ENCODE results near the gene TSHZ2.

The TSHZ2 gene

DNA sequence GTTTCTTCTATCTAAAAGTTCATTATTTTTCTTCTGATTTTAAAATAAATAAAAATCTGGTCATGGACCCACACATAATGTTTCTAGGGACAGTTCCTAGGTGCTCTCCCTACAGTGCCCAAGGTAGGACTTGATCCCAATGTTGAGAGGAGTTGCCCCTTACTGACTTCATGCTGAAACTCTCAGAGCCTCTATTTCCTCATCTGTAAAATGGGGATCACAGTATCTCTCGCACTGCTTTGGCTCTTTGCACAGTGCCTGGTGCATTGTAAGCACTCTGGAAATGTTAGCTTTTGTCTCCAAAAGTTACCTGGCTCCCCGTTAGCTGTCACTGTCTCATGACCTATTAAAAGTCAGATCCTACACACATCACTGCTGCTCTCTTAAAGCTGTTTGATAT, 205.5 kb downstream of the TSHZ2 start:
- no peaks in the 10 kb centered on the region for H3K4me1 ChIP-seq (ENCODE audit: control insufficient read depth in 5 of 5, insufficient read depth in 5 of 5, low read length in 5 of 5)
- H3K9ac ChIP-seq (ENCODE audit: low read length in 5 of 5): no peak overlapping the region
- H3K4me3 ChIP-seq (ENCODE audit: low read depth in 1 of 5, low read length in 5 of 5): no peak overlapping the region
- no peak overlapping the region for H3K27ac ChIP-seq (ENCODE audit: low read depth, low read length)
- H3K36me3 ChIP-seq (ENCODE audit: control insufficient read depth in 5 of 5, insufficient read depth in 5 of 5, low read length in 5 of 5): peaks cover 0 to 5% (median 0%) of the 10 kb centered on the region in 5 donors
- no peaks in the 10 kb centered on the region for H3K27me3 ChIP-seq (ENCODE audit: control insufficient read depth in 5 of 5, insufficient read depth in 4 of 5, low read length in 5 of 5)
- no peaks in the 10 kb centered on the region for H3K9me3 ChIP-seq (ENCODE audit: control insufficient read depth in 5 of 5, low read length in 5 of 5)

DNA sequence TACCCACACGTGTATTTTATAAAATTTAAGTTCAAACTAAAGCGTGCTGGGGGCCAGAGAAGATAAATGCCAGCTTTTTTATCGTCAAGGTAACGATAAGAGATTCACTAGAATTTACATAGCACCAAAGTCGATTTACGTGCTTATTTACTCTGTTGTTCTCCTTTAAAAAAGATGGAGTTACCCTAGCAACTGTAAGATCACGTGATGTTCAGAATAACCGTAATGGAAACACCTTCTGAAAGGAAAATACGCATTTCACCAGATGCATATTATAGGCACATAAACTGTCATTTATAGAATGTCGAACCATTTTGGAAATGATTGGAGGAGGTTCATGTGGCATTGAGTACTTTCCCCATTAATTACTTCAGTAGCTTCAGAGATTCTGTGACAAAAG, 207.6 kb downstream of the TSHZ2 start:
- Histone ChIP-seq H3K36me3 (ENCODE audit: control insufficient read depth in 5 of 5, insufficient read depth in 5 of 5, low read length in 5 of 5) (peaks cover 0 to 5% (median 0%) of the 10 kb centered on the region in 5 donors), H3K9me3 (ENCODE audit: control insufficient read depth in 5 of 5, low read length in 5 of 5) (no peaks in the 10 kb centered on the region), H3K4me3 (ENCODE audit: low read depth in 1 of 5, low read length in 5 of 5) (no peak overlapping the region), H3K9ac (ENCODE audit: low read length in 5 of 5) (no peak overlapping the region), H3K27me3 (ENCODE audit: control insufficient read depth in 5 of 5, insufficient read depth in 4 of 5, low read length in 5 of 5) (no peaks in the 10 kb centered on the region), H3K4me1 (ENCODE audit: control insufficient read depth in 5 of 5, insufficient read depth in 5 of 5, low read length in 5 of 5) (no peaks in the 10 kb centered on the region), H3K27ac (ENCODE audit: low read depth, low read length) (no peak overlapping the region)

DNA sequence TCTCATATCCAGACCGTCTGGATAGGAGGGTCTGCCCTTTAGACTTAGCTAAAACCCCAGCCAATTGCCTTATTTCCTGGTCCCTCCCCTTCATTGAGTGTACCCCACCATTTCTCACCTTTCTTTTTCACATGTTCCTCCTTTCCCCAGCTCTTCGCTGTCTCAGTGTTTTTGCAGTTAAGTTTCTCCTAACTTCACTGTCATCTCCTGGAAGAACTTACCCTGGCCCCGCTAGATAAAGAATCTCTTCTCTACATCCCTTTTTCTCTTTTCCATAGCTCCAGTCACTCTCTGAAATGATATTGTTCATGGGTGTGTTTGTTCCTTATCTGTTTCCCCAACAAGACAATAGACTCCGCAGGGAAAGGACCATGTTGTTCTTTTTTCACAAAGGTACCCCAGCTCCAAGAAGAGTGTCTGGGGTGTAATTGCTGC, 208.8 kb downstream of the TSHZ2 start:
- no peaks in the 10 kb centered on the region for H3K27me3 ChIP-seq (ENCODE audit: control insufficient read depth in 5 of 5, insufficient read depth in 4 of 5, low read length in 5 of 5)
- no peak overlapping the region for H3K27ac ChIP-seq (ENCODE audit: low read depth, low read length)
- no peak overlapping the region for H3K4me3 ChIP-seq (ENCODE audit: low read depth in 1 of 5, low read length in 5 of 5)
- no peak overlapping the region for H3K9ac ChIP-seq (ENCODE audit: low read length in 5 of 5)
- H3K4me1 ChIP-seq (ENCODE audit: control insufficient read depth in 5 of 5, insufficient read depth in 5 of 5, low read length in 5 of 5): no peaks in the 10 kb centered on the region
- no peaks in the 10 kb centered on the region for H3K9me3 ChIP-seq (ENCODE audit: control insufficient read depth in 5 of 5, low read length in 5 of 5)
- H3K36me3 ChIP-seq (ENCODE audit: control insufficient read depth in 5 of 5, insufficient read depth in 5 of 5, low read length in 5 of 5): peaks cover 0 to 5% (median 0%) of the 10 kb centered on the region in 5 donors

DNA sequence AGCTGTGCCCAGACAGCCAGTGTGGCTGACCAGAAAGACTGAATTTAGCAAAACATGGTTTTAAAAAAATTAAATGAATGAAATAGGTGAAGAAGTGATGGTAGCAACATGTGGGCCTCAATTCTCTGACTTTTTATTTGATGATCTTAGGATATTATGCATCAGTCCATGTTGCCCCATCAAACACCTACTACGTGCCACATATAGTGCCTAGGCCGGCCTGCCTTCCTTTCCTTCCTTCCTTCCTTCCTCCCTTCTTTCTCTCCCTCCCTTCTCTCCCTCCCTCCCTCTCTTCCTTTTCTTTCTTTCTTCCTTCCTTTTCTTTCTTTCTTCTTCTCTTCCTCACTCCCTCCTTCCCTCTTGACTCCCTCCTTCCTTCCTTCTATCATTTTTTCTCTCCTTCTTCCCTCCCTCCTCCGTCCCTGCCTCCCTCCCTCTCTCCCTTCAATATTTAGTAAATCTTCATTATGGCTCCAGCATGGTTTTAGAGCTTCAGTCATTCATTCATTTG, 209.8 kb downstream of the TSHZ2 start:
- no peak overlapping the region for H3K27ac ChIP-seq (ENCODE audit: low read depth, low read length)
- no peak overlapping the region for H3K9ac ChIP-seq (ENCODE audit: low read length in 5 of 5)
- no peaks in the 10 kb centered on the region for H3K9me3 ChIP-seq (ENCODE audit: control insufficient read depth in 5 of 5, low read length in 5 of 5)

DNA sequence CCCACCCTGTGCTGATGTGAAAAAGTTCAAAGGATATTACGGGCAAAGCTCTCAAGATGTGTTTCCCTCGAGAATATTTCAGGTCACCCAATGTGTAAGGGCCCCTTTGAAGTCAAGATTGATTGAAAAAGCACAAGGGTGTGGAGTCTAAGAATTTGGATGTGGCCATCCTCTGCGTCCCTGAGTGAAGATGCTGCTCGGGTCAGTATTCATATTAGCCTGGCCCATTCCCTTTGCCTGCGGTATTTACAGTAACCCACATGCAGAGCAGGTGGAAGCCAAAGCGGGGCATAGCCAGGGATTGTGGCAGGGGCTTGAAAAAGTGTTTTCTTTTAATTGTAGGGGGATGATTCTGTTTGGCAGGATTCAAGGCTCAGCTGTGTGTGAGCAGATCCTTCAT, 211.0 kb downstream of the TSHZ2 start:
- H3K36me3 ChIP-seq (ENCODE audit: control insufficient read depth in 5 of 5, insufficient read depth in 5 of 5, low read length in 5 of 5): peaks cover 0 to 1% (median 0%) of the 10 kb centered on the region in 5 donors
- no peak overlapping the region for H3K27ac ChIP-seq (ENCODE audit: low read depth, low read length)
- H3K9ac ChIP-seq (ENCODE audit: low read length in 5 of 5): no peak overlapping the region
- no peaks in the 10 kb centered on the region for H3K27me3 ChIP-seq (ENCODE audit: control insufficient read depth in 5 of 5, insufficient read depth in 4 of 5, low read length in 5 of 5)
- no peaks in the 10 kb centered on the region for H3K4me1 ChIP-seq (ENCODE audit: control insufficient read depth in 5 of 5, insufficient read depth in 5 of 5, low read length in 5 of 5)
- H3K4me3 ChIP-seq (ENCODE audit: low read depth in 1 of 5, low read length in 5 of 5): no peak overlapping the region
- H3K9me3 ChIP-seq (ENCODE audit: control insufficient read depth in 5 of 5, low read length in 5 of 5): no peaks in the 10 kb centered on the region

More for the DNA sequence above, 209.8 kb downstream of the TSHZ2 start:
- no peak overlapping the region for H3K4me3 ChIP-seq (ENCODE audit: low read depth in 1 of 5, low read length in 5 of 5)
- no peaks in the 10 kb centered on the region for H3K27me3 ChIP-seq (ENCODE audit: control insufficient read depth in 5 of 5, insufficient read depth in 4 of 5, low read length in 5 of 5)
- H3K36me3 ChIP-seq (ENCODE audit: control insufficient read depth in 5 of 5, insufficient read depth in 5 of 5, low read length in 5 of 5): peaks cover 0 to 5% (median 0%) of the 10 kb centered on the region in 5 donors
- H3K4me1 ChIP-seq (ENCODE audit: control insufficient read depth in 5 of 5, insufficient read depth in 5 of 5, low read length in 5 of 5): no peaks in the 10 kb centered on the region

DNA sequence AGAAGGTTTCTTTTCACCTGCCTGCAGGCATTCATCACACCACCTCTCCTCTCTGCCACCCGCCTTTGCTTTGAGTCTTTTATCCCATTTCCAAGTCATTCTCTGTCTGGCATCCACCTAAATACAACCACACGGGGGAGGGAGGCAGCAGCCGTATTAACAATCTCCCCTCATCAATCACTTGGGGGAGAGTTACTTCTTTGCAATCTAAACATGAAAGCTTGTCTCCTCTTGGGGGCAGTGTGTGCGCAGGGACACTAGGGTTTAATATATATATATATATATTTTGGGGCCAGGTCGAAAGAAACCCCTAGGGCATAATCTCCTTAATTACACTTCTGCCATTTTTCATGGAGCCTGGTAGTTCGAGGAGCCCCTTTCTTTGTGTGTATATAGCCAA, 214.5 kb downstream of the TSHZ2 start:
- no peak overlapping the region for H3K9ac ChIP-seq (ENCODE audit: low read length in 5 of 5)

DNA sequence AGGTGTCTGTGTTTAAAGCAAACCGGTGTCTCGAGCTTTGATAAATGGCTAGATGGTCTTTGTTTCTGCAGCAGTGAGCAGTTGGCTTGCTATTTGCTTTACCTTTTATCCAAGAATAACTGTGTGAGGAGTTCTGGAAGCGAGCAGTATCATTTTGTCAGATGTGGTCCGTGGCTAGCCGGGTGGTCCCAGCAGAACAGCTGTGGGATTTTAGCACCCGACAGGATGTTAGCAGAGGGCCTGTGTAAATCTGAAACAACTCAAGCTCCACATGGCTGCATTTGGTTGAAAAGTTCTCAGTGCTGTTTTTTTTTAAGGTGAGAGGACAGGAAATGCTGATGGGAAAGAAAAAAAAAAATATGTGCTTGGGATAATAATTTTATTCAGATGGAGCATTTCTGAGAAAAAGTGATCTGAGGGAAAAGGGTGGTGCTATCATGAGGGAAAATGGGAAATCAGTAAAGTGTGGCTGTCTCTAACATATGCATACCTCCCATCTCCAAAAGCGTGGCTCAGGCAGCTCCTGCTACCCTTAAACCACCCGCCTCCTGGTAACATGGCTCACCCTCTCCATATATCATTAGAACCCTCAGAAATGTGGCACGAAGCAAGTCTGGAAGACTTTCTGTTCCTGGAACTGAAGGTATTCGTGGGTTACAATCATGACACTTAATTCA, 215.4 kb downstream of the TSHZ2 start:
- Histone ChIP-seq H3K36me3 (ENCODE audit: control insufficient read depth in 5 of 5, insufficient read depth in 5 of 5, low read length in 5 of 5) (no peaks in the 10 kb centered on the region), H3K27ac (ENCODE audit: low read depth, low read length) (no peak overlapping the region), H3K4me1 (ENCODE audit: control insufficient read depth in 5 of 5, insufficient read depth in 5 of 5, low read length in 5 of 5) (no peaks in the 10 kb centered on the region), H3K27me3 (ENCODE audit: control insufficient read depth in 5 of 5, insufficient read depth in 4 of 5, low read length in 5 of 5) (no peaks in the 10 kb centered on the region), H3K4me3 (ENCODE audit: low read depth in 1 of 5, low read length in 5 of 5) (no peak overlapping the region), H3K9ac (ENCODE audit: low read length in 5 of 5) (no peak overlapping the region), H3K9me3 (ENCODE audit: control insufficient read depth in 5 of 5, low read length in 5 of 5) (no peaks in the 10 kb centered on the region)

More for the DNA sequence above, 214.5 kb downstream of the TSHZ2 start:
- H3K9me3 ChIP-seq (ENCODE audit: control insufficient read depth in 5 of 5, low read length in 5 of 5): no peaks in the 10 kb centered on the region
- H3K4me3 ChIP-seq (ENCODE audit: low read depth in 1 of 5, low read length in 5 of 5): no peak overlapping the region
- no peaks in the 10 kb centered on the region for H3K27me3 ChIP-seq (ENCODE audit: control insufficient read depth in 5 of 5, insufficient read depth in 4 of 5, low read length in 5 of 5)
- H3K27ac ChIP-seq (ENCODE audit: low read depth, low read length): no peak overlapping the region
- no peaks in the 10 kb centered on the region for H3K36me3 ChIP-seq (ENCODE audit: control insufficient read depth in 5 of 5, insufficient read depth in 5 of 5, low read length in 5 of 5)
- no peaks in the 10 kb centered on the region for H3K4me1 ChIP-seq (ENCODE audit: control insufficient read depth in 5 of 5, insufficient read depth in 5 of 5, low read length in 5 of 5)

DNA sequence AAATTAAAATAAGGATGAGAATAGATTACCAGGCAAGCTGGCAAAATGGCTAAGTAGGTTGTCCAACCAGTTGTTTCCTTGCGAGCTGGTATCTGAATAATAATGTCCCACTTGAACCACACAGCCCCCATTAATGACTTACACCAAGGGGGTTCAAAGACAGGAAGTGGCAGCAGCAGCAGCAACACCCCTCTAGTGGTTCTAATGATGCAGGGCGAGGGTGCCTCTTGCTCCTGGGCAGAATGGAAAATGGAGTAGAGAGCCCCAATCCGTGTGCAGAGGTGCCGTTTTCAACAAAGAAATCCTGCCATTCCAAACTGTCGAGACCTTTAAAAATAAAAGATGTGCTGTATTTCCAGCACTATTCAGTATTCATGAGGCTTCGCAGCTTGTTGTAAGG, 218.1 kb downstream of the TSHZ2 start:
- H3K4me1 ChIP-seq (ENCODE audit: control insufficient read depth in 5 of 5, insufficient read depth in 5 of 5, low read length in 5 of 5): no peaks in the 10 kb centered on the region

DNA sequence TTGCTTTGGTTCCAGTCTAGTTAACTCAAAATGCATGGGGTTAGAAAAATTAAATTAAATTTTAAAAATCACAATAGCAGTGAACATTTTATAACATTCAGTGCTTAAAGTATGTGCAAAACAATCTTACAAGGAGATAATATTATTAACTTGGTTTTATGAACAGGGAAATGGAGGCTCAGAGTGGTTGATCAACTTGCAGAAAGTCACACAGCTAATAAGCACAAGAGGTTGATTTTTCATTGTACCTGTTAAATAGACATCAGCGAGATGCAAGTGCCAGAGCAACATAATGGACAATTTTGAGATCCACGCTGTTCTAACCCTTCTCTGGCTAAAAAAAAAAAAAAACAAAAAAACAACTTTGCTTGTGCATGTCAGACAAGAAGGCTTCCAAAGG, 219.8 kb downstream of the TSHZ2 start:
- Histone ChIP-seq H3K9me3 (ENCODE audit: control insufficient read depth in 5 of 5, low read length in 5 of 5) (no peaks in the 10 kb centered on the region), H3K27me3 (ENCODE audit: control insufficient read depth in 5 of 5, insufficient read depth in 4 of 5, low read length in 5 of 5) (peaks cover 0 to 3% (median 0%) of the 10 kb centered on the region in 5 donors), H3K36me3 (ENCODE audit: control insufficient read depth in 5 of 5, insufficient read depth in 5 of 5, low read length in 5 of 5) (no peaks in the 10 kb centered on the region), H3K27ac (ENCODE audit: low read depth, low read length) (no peak overlapping the region), H3K9ac (ENCODE audit: low read length in 5 of 5) (no peak overlapping the region), H3K4me1 (ENCODE audit: control insufficient read depth in 5 of 5, insufficient read depth in 5 of 5, low read length in 5 of 5) (peaks cover 0 to 4% (median 0%) of the 10 kb centered on the region in 5 donors), H3K4me3 (ENCODE audit: low read depth in 1 of 5, low read length in 5 of 5) (no peak overlapping the region)

More for the DNA sequence above, 218.1 kb downstream of the TSHZ2 start:
- H3K9me3 ChIP-seq (ENCODE audit: control insufficient read depth in 5 of 5, low read length in 5 of 5): no peaks in the 10 kb centered on the region
- no peak overlapping the region for H3K9ac ChIP-seq (ENCODE audit: low read length in 5 of 5)
- no peak overlapping the region for H3K4me3 ChIP-seq (ENCODE audit: low read depth in 1 of 5, low read length in 5 of 5)
- H3K36me3 ChIP-seq (ENCODE audit: control insufficient read depth in 5 of 5, insufficient read depth in 5 of 5, low read length in 5 of 5): no peaks in the 10 kb centered on the region
- no peaks in the 10 kb centered on the region for H3K27me3 ChIP-seq (ENCODE audit: control insufficient read depth in 5 of 5, insufficient read depth in 4 of 5, low read length in 5 of 5)
- no peak overlapping the region for H3K27ac ChIP-seq (ENCODE audit: low read depth, low read length)

DNA sequence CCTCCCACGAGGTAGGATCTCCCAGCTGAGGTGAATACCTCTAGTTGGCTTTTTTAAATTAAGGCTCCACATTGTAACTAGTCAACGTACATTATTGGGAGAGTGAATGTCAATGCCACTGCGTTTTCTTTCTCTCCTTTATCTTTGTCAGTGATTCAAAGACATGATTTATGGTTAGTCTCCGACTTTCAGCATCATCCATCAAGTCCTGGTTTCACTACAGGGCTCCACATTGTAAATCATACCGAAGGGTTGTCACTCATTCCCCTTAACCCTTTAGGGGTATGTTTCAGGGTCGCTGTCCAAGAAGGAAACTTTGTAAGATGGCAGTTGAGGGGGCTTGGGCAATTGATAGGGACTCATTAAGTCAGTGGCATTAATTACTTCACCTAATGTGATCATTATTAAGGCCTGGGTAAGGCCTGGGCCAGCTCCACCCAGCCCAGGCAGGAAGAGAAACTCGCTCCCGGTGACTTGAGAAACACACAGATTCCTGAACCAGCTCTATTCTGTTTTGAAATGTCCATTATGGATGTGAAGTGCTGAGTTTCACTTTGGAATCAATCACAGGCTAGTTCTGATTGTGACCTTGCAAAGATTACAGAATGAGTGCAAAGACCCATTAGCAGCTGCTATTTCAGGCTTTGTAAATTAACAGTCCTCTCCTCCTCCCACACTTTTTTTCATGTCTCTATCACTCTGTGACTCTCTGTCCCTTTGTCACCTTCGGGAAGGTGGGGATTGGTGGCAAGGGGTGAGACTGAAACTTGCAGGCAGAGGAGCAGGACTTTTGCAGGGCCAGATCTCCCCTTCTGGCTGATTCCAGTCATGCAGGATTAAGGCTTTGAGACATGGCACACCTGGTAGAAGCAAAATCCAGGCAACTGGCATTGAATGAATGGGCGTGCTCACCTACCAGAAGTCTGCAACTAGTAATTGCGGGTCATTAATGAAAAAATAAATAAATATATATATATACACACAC, 222.4 kb downstream of the TSHZ2 start:
- Histone ChIP-seq H3K4me1 (ENCODE audit: control insufficient read depth in 5 of 5, insufficient read depth in 5 of 5, low read length in 5 of 5) (peaks cover 0 to 4% (median 0%) of the 10 kb centered on the region in 5 donors), H3K9me3 (ENCODE audit: control insufficient read depth in 5 of 5, low read length in 5 of 5) (no peaks in the 10 kb centered on the region), H3K9ac (ENCODE audit: low read length in 5 of 5) (no peak overlapping the region), H3K27ac (ENCODE audit: low read depth, low read length) (no peak overlapping the region), H3K36me3 (ENCODE audit: control insufficient read depth in 5 of 5, insufficient read depth in 5 of 5, low read length in 5 of 5) (no peaks in the 10 kb centered on the region), H3K4me3 (ENCODE audit: low read depth in 1 of 5, low read length in 5 of 5) (no peak overlapping the region), H3K27me3 (ENCODE audit: control insufficient read depth in 5 of 5, insufficient read depth in 4 of 5, low read length in 5 of 5) (peaks cover 0 to 3% (median 0%) of the 10 kb centered on the region in 5 donors)
